ENCODE results near the gene NKX6-2.

Gene NKX6-2

DNA sequence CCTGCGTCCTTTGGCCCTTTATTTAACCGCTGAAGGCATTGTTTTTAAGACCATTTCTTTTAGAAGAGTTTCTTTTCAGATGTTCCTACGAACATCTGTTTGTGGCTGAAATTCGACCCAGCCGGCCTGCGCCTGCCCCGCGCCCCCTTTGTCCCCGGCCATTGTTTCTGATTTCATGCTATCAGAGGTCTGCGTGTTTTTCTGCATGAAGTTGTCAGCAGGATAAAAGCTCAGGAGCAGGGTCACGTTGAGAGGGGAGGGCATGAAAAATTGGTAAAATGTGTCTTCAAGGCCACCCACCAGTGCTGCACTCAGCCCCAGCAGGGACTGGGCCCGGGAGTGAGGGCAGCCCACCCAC, 43.1 kb downstream of the NKX6-2 start:
- in situ Hi-C loops (cut with MboI; ENCODE audit: low sequenced_read_pairs) = no loop called here

GRCh38 chr10:132742167-132742836, 43.6 kb downstream of the NKX6-2 start:
- in situ Hi-C loops (cut with MboI; ENCODE audit: low sequenced_read_pairs) = no loop called here

- in situ Hi-C loops (cut with MboI; ENCODE audit: low sequenced_read_pairs) = no loop called here
Measured at GRCh38 chr10:132740588-132740987, 45.4 kb downstream of the NKX6-2 start.

DNA sequence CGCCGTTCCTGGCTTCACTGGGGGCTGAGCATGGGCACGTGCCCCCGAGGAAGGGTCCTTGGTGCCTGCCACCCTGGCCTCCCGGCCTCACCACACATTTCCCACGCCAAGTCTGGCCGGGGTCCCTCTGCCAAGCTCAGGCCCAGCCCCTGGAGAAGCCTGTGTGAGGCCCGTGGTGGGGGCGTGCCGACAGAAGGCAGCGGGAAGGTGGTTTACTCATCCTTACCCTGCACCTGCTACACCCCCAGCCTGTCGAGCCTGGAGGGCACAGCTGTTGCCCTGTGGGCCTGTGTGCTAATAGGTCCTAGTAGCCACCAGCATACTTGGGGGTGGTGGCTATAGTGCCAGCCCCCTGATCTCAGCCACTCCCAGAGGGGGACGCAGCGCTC, 46.7 kb downstream of the NKX6-2 start:
- in situ Hi-C loops (cut with MboI; ENCODE audit: low sequenced_read_pairs) = no loop called here

GRCh38 chr10:132738454-132739224, 47.3 kb downstream of the NKX6-2 start:
- in situ Hi-C loops (cut with MboI; ENCODE audit: low sequenced_read_pairs) = no loop called here

- in situ Hi-C loops (cut with MboI; ENCODE audit: low sequenced_read_pairs) = no loop called here
Measured at GRCh38 chr10:132737390-132738048, 48.4 kb downstream of the NKX6-2 start.

GRCh38 chr10:132735923-132736391, 50.0 kb downstream of the NKX6-2 start:
- in situ Hi-C loops (cut with MboI; ENCODE audit: low sequenced_read_pairs) = no loop called here

GRCh38 chr10:132735341-132735775, 50.6 kb downstream of the NKX6-2 start:
- in situ Hi-C loops (cut with MboI; ENCODE audit: low sequenced_read_pairs) = no loop called here

GRCh38 chr10:132733926-132734325, 52.0 kb downstream of the NKX6-2 start:
- in situ Hi-C loops (cut with MboI; ENCODE audit: low sequenced_read_pairs) = no loop called here
